ENCODE results near the gene CCL24.
"Not testable (repeated sequence)": the region's sequence is repeated elsewhere in the genome, so short reads cannot be mapped to it uniquely, and the experiment has no call there.

CCL24 gene

DNA sequence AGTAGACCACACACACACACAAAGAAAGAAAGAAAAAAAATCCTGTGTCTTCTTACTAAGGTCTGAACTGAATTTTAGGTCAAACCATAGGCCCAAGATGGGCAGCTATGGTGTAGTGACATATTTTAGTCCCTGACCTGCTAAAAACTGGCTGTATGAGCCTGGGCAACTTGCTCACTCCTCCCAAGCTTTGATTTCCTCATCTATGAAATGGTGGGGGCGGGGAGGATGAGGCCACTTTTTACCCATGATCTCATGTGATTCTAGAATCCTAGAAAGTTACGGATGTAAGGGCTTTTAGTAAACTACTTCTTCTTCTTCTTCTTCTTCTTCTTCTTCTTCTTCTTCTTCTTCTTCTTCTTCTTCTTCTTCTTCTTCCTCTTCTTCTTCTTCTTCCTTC is 6.1 kb upstream of the CCL24 start:
- DNase-seq (ENCODE audit: low read depth in 2 of 2), result no peak

DNA sequence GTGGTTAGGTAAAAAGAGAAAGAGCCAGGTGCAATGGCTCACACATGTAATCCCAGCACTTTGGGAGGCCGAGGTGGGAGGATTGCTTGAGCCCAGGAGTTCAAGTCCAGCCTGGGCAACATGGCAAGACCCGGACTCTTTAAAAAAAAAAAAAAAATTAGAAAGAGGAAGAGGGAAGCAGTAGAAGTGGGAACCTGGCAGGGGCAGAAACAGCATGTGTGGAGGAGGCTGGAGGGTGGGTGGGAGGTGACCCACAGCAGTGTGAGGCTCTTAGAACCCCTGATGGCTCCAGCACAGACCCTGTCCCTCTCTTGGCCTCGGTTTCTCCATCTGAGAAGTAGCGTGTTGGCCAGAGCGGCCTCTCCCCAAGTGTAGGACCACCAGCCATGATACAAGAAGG is 4.9 kb upstream of the CCL24 start:
- no peak for DNase-seq (ENCODE audit: low read depth in 2 of 2)

DNA sequence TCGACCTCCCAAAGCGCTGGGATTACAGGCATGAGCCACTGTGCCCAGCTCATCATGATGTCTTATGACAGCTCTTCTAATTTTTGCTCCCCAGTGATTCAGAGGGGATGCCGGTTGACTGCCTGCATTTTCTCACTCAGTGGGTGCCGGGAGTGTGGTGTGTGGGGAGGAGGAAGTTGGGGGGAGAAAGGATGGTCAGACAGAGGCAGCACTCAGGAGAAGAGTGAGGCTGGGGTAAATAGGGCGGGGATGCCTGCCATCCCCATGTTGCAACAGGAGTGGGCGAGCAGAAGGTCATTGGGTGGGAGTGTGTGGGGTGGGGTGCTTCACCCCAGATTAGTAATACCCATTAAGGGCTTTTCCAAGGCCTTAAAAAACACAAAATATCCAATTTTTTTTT is 3.5 kb upstream of the CCL24 start:
- DNase-seq (ENCODE audit: low read depth in 2 of 2), result no peak

GRCh38 chr7:75815418-75816064 is 1.9 kb upstream of the CCL24 start:
- no peak for DNase-seq (ENCODE audit: low read depth in 2 of 2)

DNA sequence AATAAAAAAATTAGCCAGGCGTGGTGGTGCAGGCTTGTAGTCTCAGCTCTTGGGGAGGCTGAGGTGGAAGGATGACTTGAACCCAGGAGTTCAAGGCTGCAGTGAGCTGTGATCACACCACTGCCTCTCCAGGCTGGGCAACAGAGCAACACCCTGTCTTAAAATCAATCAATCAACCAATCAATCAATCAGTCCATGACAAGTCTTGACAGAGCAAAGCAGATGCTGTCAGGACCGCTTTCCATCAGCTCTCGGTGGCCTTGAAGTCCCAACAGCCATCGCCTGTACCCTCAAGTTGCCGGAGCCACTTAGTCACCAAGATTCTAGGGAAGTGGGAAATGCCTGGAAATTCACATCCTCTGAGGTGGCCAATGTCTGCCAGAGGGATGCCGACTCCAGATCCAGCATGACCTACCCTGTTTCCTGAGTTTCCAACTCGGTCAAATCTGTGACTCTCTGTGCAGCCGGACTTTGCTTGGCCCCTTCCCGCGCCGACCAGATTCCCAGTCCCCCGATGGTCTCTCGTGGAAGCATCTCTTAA is 871 bp upstream of the CCL24 start:
- DNase-seq (ENCODE audit: low read depth in 2 of 2), result no peak

- no peak for DNase-seq (ENCODE audit: low read depth in 2 of 2)
Measured at GRCh38 chr7:75813084-75813483, 522 bp downstream of the CCL24 start.

- DNase-seq (ENCODE audit: low read depth in 2 of 2), result no peak
Measured at GRCh38 chr7:75811894-75812678, 1.5 kb downstream of the CCL24 start.

GRCh38 chr7:75809396-75809795 is 4.2 kb downstream of the CCL24 start:
- DNase-seq (ENCODE audit: low read depth in 2 of 2), result no peak

DNA sequence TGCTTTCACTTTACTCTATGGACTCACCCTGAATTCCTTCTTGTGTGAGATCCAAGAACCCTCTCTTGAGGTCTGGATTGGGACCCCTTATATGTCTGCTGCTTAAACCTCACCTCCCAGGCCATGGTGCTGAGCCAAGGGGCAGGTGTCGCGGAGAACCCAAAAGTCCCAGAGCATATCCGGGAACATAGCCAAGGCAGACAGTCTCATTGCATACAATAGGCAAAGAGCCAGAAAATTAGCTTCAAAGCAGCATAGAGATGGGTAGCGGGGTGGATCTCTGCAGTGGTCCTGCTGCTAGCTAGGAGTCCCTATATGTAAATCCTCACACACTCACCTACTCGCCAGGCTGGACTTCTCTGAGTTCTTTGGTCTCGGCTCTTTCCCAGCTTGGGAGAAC is 5.5 kb downstream of the CCL24 start:
- DNase-seq (ENCODE audit: low read depth in 2 of 2), result no peak

- no peak for DNase-seq (ENCODE audit: low read depth in 2 of 2)
Measured at GRCh38 chr7:75807452-75807851, 6.2 kb downstream of the CCL24 start.

DNA sequence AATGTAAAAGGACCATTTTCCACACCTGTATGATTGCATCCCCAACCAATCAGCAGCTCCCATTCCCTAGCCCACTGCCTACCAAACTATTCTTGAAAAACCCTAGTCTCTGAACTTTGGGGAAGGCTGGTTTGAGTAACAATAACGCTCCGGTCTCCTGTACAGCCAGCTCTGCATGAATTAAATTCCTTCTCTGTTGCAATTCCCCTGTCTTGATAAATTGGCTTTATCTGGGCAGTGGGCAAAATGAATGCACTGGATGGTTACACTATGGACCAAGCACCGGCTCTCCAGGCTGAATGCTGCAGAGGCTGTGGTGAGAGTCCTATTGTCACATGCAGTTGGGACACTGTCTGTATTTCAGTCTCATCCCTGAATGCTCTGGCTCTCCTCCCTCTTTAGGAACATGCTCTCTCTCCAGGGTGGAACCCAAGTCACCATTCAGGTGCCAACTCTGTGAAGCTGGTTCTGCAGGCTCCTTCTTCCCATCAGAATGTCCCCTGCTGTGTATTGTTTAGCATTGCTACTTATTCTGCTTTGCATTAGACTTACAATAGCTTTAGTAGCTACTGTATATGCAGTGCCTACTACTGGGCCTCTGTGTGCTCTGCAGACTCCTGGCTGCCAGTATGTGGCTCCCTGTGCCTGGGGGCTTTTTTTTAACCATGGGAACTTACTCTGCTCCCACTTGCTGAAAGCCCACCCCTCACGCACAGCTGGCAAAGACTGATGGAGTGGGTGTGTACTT is 6.9 kb downstream of the CCL24 start:
- no peak for DNase-seq (ENCODE audit: low read depth in 2 of 2)

DNA sequence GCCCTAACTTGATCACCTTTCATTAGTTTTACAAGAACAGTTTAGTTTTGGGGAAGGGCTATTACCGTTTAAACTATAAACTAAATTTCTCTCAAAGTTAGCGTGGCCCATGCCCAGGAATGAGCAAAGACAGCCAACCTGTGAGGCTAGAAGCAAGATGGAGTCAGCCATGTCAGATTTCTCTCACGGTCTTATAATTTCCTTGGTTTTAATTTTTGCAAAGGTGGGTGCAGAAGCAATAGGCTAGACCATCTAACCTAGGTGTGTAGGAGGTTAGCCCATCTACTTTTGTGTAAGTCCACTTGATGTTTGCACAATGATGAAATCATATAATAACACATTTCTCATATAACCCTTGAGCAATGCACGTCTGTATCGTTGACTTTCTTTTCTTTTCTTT is 8.9 kb downstream of the CCL24 start:
- no peak for DNase-seq (ENCODE audit: low read depth in 2 of 2)

DNA sequence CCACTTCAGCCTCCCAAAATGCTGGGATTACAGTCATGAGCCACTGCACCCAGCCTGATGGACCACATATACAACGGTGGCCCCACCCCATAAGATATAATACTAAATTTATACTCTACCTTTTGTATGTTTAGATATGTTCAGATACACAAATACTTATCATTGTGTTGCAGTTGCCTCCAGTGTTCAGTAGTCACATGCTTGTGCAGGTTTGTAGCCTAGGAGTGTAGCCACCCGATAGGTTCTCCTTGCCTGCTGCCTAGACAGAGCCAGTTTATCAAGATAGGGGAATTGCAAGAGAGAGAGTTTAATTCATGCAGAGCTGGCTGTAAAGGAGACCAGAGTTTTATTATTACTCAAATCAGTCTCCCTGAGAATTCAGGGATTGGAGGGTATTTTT is 9.6 kb downstream of the CCL24 start:
- no peak for DNase-seq (ENCODE audit: low read depth in 2 of 2)

DNA sequence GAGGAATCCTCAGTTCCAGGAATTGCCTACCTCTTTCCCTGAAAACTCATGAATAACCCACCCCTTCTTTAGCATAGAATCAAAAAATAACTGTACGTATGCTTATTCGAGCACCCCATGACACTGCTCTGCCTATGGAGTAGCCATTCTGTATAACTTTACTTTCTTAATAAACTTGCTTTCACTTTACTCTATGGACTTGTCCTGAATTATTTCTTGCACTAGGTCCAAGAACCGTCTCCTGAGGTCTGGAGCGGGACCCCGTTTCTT is 11.1 kb downstream of the CCL24 start:
- DNase-seq (ENCODE audit: low read depth in 2 of 2), result no peak

- no peak for DNase-seq (ENCODE audit: low read depth in 2 of 2)
Measured at GRCh38 chr7:75798770-75799169, 14.8 kb downstream of the CCL24 start.

DNA sequence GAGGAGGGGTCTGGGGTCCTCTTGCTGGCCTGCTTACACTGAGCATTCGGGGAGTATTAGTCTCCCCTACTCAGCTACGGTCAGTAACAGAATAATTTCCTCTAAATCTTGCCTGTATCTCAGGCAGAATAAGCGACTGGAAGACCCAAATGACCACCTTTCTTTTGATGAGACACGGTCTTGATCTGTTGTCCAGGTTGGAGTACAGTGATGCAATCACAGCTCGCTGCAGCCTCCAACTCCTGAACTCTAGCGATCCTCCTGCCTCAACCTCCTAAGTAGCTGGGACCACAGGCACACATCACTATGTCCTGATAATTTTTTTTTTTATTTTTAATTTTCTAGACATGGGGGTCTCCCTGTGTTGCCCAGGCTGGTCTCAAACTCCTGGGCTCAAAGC is 17.2 kb downstream of the CCL24 start:
- no peak for DNase-seq (ENCODE audit: low read depth in 2 of 2)

GRCh38 chr7:75795831-75796285 is 17.7 kb downstream of the CCL24 start:
- DNase-seq (ENCODE audit: low read depth in 2 of 2), result no peak

DNA sequence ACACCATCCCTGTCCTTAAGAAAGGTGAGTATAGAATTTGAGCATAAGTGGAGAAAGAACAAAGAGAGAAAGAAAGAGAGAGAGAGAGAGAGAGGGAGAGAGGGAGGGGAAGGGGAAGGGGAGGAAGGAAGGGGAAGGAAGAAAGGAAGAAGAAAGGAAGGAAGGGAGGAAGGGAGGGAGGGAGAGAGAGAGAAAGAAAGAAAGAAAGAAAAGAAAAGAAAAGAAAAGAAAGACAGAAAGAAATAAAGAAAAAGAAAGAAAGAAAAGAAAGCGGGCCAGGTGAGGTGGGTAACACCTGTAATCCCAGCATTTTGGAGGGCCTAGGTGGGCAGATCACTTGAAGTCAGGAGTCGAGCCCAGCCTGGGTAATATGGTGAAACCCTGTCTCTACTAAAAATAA is 19.9 kb downstream of the CCL24 start:
- DNase-seq (ENCODE audit: low read depth in 2 of 2), result no peak

DNA sequence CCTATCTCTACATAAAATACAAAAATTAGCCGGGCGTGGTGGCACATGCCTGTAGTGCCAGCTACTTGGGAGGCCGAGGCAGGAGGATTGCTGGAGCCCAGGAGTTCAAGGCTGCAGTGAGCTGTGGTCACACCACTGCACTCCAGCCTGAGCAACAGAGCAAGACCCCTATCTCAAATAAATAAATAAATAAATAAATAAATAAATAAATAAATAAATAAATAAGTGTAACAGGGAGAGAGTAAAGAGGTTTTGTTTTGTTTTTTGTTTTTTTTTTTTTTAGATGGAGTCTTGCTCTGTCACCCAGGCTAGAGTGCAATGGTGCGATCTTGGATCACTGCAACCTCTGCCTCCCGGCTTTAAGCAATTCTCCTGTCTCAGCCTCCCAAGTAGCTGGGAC is 21.0 kb downstream of the CCL24 start:
- not testable (repeated sequence) for DNase-seq (ENCODE audit: low read depth in 2 of 2)

GRCh38 chr7:75789361-75789924 is 24.2 kb downstream of the CCL24 start:
- no peak for DNase-seq (ENCODE audit: low read depth in 2 of 2)

DNA sequence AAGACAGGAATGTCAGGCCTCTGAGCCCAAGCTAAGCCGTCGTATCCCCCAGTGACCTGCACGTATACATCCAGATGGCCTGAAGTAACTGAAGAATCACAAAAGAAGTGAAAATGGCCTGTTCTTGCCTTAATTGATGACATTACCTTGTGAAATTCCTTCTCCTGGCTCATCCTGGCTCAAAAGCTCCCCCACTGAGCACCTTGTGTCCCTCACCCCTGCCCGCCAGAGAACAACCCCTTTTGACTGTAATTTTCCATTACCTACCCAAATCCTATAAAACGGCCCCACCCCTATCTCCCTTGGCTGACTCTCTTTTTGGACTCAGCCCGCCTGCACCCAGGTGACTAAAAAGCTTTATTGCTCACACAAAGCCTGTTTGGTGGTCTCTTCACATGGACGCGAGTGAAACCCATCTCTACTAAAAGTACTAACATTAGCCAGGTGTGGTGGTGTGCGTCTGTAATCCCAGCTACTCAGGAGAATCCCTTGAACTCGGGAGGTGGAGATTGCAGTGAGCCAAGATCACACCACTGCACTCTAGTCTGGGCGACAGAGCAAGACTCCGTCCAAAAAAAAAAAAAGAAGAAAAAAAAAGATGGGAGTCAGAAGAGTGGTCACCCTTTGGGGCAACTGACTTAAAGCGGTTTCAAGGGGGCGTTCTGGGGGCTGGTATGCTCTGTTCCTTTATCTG is 25.3 kb downstream of the CCL24 start:
- not testable (repeated sequence) for DNase-seq (ENCODE audit: low read depth in 2 of 2)

GRCh38 chr7:75783058-75783457 is 30.5 kb downstream of the CCL24 start:
- DNase-seq (ENCODE audit: low read depth in 2 of 2), result not testable (repeated sequence)
